SKM-1 (cell line): ENCODE results near the gene QSOX2.

ENCODE experiments used
- DNase-seq: peaks from one replicate; lab custom pipeline; 2025; ENCODE audit not compliant: unreplicated experiment; lab: John Stamatoyannopoulos, UW

Gene QSOX2

DNA sequence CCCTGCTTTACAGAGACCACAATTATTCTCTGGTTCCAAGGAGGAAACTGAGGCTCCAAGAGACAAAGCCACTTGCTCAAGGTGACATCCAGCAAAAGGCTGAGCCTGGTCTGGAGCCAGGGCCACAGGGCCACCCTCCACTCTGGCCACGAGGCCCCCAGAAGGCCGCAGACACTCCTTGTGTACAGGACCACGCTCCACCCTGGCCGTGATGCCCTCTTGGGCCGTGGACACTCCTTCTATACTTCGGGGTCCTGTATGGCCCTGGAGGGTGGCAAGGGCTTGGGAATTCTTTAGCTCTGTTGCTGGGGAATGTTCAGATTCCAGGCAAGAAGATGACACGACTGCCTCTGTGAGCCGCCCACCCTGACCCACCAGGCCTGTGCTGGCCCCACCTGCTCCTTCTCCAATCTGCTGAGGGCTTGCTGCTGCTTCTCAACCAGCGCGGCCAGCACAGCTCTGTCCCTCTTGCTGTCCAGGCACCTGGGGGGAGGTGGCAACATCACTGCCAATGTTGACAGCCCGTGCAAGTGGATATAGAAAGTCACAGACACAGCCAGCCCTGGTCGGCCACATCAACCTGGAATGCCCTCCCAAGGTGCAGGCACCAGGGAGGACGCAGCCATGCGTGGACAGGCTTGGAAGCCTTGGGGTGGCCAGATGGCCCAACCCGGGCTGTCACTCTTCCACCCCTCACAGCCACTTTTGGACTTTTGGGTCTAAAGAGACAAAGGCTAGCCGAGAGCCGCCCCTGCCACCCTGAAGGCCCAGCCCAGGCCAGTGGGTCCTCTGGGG lies 20.1 kb upstream of the QSOX2 start:
- no peak for DNase-seq

DNA sequence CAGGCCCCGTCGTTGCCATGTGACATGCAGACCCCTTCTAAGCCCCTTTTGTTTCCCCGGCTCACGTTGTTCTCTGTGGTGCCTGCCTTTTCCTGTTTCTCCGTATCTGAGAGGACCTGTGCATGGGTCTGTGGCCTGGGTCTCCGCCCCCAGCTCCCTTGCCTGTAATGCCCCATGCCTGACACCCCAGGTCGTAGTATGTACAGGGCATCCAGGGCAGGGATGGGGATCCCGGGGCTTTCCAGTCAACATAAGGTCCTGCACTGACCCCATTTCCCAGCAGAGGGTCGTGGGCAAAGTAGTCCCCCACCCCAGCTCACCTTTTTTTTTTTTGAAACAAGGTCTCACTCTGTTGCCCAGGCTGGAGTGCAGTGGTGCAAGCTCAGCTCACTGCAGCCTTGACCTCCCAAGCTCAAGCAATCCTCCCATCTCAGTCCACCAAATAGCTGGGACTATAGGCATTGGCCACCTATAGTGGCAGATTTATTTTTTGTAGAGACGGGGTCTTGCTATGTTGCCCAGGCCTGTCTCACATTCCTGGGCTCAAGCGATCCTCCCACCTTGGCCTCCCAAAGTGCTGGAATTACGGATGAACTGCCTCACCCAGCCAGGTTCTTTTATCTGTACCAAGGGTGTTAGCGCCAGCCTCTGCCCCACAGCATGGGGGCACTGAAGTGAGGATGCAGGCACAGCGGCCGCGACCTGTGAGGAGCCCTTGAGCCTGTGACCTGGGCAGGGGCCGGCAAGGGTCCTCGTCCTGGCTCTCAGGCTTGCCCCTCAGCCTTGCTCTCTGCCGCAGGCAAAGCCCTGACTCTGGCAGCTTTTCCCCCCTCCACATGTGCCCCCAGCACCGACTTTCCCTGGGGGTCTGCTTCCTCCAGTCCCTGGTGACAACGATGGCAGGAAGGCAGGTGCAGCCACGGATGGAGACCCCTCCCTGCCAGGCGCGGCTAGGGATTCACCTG lies 19.1 kb upstream of the QSOX2 start:
- no peak for DNase-seq

DNA sequence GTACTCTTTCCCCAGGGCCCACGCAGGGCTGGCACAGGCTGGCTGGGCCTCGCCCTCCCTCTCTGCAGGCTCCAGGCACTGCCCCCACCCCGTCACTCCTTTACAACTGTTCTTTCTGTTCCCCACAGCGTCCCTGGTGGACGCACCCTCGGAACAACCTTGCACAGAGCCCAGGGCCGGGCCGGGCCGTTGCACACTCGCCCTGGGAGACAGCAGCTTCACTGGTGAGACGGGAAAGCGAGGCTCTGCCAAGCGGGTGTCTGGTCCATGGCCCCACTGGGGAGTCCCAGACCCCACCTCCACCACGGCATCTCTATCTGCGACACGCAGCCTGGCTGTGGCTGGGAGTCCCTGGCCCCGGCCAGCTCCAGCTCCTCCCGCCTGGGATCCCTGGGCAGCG lies 18.4 kb upstream of the QSOX2 start:
- DNase-seq: no peak

DNA sequence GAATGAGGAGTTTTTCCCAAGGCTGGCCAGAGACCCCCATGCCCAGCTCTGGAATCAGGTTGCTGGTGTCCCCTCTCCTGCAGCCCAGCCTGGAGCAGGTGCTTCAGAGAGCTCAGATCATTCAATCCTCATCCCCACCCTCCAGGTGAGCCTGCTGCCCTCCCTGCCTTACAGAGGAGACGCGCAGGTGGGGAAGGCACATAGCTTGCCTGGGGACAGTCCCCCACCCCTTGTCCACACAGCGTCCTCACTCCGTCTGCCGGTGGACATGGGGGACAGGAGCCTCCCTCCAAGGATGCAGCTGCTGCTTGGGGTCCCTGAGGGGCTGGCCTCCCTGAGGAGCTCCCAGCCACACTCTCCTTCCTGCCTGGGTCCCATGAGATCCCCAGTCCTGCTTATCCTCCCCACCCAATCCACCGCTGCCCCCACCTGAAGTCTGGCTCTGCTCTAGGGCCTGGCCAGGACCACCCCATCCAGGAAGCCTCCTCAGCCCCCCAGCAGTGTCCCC lies 17.1 kb upstream of the QSOX2 start:
- DNase-seq: no peak

DNA sequence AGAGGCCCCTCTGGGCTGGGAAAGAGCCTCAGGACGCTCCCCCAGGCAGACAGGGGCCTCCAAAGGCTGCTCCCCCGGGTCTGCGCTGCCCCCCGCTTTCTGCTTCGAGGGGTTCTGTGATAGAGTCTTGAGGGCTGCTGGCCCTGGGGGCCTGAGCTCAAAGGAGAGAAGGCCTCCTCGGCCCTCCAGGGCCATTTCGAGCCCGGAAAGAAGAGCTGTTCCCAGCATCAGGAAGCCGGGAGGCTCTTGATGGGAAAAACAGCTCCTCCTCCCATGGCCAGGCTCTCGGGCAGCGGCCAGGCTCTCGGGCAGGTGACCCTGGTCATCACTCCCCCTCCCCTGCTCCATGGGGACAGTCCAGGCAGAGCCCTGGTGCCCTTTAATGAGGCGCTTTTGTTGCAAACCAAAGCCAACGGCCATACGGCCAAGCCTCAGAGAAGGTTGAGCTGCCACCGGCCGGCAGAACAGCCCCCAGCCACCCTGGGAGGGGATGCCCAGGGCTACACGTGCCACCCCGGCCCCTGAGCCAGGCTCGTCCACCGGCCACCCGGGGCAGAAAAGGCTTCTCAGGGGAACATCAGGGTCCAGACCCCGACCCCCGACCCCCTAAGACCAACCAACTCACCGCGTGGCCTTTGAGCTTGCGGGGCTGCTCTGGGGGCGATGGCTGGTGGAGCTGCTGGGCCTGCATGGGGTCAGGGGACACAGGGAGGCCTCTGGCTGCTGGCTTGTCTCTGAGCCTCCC lies 16.2 kb upstream of the QSOX2 start:
- no peak for DNase-seq

DNA sequence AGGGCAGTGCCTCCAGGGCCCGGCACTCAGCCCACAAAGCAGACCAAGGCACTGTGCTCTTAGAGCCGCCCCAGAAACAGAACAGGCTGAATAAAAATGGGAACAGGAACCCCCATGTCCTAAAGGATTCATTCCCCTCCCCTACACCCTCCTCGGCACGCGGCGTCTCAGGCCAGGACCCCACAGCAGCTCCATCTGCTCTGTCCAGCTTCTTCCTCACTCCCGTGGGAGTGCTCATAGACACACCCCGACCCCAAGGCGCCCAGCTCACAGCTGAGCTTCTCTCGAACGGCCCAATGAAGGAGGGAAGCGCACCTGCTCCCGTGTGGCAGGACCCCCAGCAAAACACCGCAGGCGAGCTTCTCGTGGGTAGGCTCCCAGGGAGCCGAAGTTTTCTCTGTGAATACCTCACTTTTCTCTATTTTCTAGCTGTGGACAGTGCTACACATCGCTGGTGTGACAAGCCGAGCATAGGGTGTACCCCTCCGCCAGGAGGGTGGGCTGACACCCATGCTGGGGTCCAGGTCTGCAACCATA lies 15.4 kb upstream of the QSOX2 start:
- no peak for DNase-seq

DNA sequence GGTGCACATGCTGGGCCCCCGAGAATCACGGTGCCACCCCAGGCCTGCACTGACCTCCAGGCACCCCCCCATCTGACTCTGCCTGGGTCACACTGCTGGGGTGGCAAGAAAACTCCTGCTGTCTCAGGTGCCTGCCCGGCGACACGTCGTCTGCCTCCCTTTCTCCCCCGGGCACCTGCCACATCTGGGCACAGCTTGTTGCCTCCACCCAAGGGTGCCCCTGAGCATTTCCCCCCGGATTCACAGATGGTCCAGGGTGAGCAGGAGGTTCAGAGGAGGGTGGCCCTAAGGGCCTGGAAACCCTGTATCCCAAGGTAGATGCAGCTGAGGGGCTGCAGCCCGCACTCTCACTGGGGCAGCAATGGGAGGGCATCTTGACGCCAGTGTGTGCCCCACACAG lies 14.9 kb upstream of the QSOX2 start:
- no peak for DNase-seq

DNA sequence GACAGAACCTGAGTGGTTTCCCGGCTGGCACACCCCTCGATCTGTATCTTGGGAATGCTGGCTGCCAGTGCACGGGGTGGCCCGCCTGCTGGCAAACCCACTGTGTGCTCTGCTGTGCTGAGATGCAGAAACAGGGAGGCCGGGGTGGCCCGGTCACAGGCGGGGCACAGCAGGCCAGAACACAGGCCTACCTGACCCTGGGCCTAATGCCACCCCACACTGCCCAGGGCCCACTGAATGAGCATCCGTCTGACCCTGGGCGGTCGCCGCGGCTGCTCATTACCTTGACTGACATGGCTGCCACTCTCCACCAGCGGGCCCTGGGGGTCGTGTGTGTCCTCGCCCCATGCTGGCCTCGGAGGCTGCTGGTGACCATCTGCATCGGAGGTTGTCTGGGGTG lies 14.2 kb upstream of the QSOX2 start:
- DNase-seq: no peak

DNA sequence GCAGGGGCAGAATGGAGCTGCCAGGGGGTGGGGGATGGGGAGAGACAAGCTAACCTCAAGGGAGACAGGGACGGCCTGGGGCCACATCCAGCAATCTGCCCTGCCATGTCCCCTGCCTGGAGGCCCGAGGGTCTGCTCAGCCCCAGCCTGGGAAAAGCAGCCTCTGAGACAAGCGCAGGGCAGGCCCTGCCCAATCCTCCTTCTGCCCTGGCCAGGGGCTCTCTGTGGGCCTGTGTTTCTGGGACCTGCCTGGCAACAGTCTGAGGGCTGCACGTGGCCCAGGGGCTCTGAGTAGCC lies 13.9 kb upstream of the QSOX2 start:
- no peak for DNase-seq

DNA sequence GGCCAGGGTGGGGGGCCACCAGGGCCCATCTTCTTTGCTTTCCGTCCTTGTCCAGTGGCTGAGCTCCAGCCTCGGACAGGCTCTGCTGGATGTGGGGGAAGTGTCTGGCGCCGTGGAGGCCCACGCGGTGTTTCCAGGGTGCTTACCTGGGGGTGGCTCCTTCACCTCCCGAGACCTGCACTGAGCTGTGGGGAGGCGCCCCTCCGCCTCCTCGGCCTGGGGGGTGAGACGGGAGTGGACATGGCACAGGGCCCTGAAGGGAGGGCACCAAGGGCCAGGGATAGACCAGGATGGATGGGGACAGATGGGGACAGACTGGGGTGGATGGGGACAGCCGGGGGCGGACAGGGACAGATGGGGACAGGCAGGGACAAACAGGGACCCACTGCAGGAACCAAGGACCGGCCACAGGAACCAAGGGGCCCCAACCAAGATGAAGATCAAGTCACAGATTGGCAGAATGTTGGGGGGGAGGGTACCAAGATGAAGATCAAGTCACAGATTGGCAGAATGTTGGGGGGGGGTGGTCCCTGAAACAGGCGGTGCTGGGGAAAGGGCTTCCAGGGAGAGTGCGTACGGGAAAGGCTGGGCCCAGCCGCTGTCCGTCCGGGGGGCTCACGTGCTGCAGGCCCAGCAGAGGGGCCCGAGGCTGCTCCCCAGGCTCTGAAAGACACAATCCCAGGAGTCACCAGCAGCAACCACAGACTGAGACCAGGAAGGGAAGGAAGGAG lies 13.3 kb upstream of the QSOX2 start:
- DNase-seq: no peak

DNA sequence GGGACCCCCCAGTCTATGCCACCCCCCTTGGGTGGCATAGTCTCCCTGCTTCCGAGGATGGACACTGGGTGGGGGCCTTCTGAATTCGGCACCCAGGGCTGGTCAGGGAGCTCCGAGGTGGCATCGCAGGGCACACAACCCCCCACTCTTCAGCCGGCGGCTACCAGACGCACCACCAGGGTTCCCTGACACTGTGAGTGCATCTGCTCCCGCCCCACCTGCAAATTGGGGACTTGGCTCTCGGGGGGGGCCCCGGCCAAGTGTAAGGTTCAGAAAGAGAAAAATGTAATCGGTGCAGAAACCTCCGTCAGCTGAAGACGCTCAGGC lies 12.7 kb upstream of the QSOX2 start:
- DNase-seq: no peak

DNA sequence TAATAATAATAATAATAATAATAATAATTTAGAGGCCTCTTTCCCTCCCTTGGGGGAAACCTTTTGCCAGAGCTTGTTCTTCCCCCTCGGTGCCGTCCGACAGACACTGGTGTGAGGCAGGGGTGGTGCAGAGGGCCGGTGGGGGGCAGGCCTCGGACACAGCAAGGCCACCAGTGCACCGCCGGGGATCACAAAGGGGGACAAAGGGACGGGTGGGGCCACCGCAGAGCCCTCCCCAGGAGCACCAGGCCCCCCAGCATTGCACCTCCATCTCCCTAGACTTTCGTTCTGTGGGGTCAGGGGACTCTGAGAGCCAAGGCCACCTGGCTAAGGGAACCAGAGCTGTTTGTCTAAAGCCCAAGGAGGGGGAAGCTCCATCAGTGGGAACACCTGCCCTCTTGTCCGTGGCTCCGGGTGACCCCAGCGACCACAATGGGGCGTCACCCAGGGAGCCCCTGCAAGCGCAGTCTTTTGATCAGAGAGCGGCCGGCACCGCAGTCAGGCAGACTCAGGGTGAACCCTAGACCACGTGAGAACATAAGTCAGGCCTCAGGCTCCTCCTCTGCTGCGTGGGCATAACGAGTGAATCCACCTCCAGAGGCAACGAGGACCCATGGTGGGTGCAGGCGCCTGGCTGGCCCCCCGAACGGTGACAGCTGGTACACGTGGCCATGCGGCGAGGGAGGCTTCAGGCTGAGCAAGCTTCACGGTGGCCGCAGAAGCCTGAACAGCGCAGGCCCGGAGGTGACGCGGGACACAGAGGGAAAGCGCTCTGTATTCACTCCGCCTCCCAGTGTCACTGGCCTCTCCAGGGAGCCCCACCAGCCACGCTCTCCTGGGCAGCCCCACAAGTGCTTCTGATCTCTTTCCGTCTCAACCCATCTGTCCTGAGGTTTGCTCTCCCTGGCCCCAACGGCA lies 12.0 kb upstream of the QSOX2 start:
- no peak for DNase-seq

DNA sequence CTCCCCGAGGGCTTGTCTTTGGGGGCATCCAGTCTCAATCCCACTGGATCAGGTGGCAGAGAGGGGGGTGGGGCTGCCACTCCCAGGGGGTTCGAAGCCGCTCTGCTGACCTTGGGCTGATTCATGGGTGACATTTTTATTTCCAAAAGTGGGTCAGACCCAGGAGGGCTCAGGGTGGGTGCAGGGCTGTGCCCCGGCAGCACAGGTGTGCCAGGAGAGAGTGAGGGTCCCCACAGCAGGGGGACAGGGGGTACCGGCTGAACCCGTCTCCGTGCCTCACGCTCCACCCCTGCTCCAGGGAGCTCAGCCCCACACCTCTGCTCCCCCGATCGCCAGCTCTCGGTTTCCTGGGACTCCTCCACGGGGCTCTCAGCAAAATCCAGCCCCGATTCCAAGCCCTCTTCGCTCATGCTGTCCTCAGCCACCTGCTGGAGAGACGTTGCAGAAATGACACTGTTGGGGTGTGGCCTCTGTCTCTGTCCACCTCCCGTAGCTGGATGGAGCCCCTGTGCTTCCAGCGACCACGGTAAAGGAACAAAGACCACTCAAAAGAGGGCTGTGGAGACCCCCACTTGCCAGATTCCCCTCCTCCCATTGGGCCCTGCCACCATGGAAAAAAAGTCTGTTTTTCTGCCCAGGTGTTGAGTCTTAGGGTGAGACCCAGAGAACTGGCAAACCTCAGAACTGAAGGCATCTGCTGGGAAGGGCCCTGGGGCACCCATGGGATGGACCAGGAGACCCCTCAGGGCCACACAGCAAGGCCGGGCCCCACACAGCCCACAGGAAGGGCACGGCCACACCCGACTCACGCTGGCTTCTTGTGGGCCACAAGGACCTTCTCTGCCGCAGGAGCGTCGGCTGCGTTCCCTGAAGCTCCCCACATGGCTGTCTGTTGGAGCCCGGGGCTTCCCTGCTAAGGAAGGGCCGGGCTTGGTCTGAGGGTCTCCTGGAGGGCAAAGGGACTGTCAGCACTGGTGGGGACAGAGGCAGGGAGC lies 10.6 kb upstream of the QSOX2 start:
- no peak for DNase-seq

DNA sequence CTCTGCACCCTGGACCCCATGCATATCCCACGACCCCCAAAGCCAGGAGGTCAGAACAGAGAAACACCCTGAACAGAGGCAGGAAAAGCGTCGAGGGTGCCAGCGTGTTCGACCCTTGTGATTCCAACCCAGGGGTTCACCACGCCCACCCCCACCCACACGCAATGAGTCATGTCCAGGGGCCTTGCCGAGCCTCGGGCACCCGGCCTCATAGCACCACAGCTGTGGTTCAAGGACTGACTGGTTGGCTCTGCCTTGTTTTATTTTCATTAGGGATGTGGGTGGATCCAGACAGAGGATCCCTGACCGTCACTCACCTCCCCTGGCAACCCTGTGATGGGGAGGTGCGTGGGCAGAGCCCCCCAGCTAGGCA lies 9.5 kb upstream of the QSOX2 start:
- no peak for DNase-seq

DNA sequence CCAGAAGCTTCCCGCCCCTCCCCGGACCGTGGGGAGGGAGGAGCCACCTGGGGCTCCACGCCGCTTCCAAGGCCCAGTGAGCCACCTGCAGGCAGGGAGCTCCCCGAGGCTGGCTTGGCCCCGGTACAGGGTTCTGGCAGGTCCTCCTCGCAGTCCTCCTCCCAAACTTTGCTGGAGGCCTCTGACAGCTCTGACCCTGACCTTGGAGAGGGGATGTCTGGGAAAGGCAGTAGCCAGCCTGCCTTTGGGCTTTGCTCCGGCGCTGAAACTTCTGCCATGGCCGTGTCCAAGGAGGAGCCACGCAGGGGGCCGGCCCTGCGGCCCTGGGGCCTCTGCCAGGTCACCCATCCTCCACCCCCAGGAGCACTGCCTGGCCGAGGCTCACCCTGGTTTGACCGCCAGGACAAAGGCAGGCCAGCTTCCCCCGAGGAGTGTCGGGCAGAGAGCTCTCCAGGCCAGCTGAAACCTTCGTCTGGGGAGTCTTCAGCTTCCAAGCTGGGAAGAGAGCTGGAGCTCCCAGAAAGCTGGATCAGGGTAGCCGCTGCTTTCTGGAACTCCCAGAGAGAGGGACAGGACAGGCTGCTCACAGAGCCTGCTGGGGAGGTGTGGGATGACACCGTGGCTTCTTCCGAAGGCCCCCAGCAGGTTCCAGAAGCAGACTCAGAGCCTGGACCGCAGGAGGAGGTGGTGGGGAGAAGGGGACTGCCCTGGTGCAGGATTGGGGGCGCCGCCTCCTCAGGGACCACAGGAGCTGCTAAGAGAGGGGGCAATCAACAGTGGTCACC lies 9.0 kb upstream of the QSOX2 start:
- DNase-seq: no peak

DNA sequence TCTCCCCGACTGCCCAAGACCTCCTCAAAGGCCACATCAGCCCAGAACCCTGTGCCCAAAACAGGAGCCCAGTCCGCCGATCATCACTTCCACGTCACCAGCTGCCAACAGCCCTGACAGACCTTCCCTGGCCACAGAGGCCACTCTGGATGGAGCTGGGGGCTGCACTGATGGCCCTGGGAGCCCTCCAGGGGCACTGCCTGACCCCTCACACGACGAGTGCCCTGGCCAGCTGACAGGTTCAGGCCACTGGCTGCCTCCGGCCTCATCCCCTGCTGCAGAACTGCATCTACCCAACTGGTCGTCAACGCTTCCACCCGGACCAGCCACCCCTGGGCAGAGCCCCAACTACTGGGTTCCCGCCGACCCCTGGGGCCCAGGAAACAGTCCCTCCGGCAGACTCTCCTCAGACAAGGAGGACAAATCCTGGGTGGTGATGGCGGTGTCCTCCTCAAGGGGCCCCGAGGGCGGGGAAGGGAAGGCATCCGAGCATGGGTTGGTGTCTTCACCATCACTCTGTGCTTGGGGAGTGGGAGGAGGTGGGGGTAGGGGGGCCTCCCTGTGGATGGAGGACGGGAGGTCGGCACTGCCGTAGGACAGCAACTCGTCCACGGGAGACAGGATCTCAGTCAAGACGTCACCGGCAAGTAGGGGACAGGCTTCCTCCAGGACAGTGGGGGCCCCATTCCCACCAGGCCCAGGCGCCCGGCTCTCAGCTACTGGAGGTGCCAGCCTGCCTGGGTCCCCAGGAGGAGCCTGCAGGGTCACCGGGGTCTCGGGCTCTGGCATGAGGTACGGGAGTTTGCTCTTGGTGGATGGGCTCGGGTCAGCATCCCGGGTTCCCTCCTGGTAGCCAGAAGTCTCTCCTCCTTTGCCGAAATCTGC lies 7.9 kb upstream of the QSOX2 start:
- DNase-seq: no peak

DNA sequence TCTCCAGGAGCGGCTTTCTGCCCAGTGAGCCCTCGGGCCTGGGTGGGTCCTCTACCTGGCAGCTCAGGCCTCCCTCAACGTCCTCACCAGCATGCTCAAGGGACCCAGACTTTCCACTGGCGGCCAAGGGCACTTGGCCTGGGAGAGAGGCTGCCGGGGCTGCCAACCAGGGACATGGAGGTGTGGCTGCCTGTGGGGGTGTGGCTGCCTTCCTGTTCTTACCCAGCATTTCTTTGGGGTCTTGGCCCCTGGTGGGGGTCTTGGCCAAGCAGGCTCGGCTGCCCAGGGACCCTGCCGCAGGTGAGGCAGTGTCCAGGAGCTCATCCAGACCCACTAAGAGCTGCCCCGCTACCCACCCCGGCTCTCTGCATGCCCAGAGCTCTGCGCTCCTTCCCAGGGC lies 7.2 kb upstream of the QSOX2 start:
- DNase-seq: no peak
